HG03039 (cell line): ENCODE data around the gene KRTAP5-10.
"Not testable (repeated sequence)": the region's sequence is repeated elsewhere in the genome, so short reads cannot be mapped to it uniquely, and the experiment has no call there.

Experiments used
- ATAC-seq: cut with Tn5 transposase; IDR thresholded peaks from one replicate; pipeline ENCODE4 v1.9.1; 2021; ENCODE audit warnings: mild to moderate bottlenecking, moderate library complexity; ENCODE audit not compliant: unreplicated experiment

Gene KRTAP5-10

GRCh38 chr11:71571101-71571850 is 5.9 kb downstream of the KRTAP5-10 start:
- not testable (repeated sequence) for ATAC-seq

- no peak for ATAC-seq
Measured at GRCh38 chr11:71572811-71573210, 7.4 kb downstream of the KRTAP5-10 start.

- no peak for ATAC-seq
Measured at GRCh38 chr11:71574418-71574817, 9.1 kb downstream of the KRTAP5-10 start.

GRCh38 chr11:71575723-71576424 is 10.5 kb downstream of the KRTAP5-10 start:
- ATAC-seq = no peak

GRCh38 chr11:71576688-71577465 is 11.5 kb downstream of the KRTAP5-10 start:
- ATAC-seq = not testable (repeated sequence)

GRCh38 chr11:71577469-71578004 is 12.2 kb downstream of the KRTAP5-10 start:
- no peak for ATAC-seq

GRCh38 chr11:71579513-71579912 is 14.2 kb downstream of the KRTAP5-10 start:
- not testable (repeated sequence) for ATAC-seq

- no peak for ATAC-seq
Measured at GRCh38 chr11:71580057-71581003, 15.0 kb downstream of the KRTAP5-10 start.

- no peak for ATAC-seq
Measured at GRCh38 chr11:71581826-71582225, 16.5 kb downstream of the KRTAP5-10 start.

GRCh38 chr11:71582309-71582895 is 17.0 kb downstream of the KRTAP5-10 start, which contains the start of gene KRTAP5-11:
TSS of gene KRTAP5-11 (minus strand) at chr11:71582875. CDS start at chr11:71582837, 38 bp downstream.
- ATAC-seq = no peak

- ATAC-seq = not testable (repeated sequence)
Measured at GRCh38 chr11:71582969-71583368, 17.6 kb downstream of the KRTAP5-10 start.

- not testable (repeated sequence) for ATAC-seq
Measured at GRCh38 chr11:71585673-71586072, 20.3 kb downstream of the KRTAP5-10 start.

GRCh38 chr11:71588314-71588713 is 23.0 kb downstream of the KRTAP5-10 start:
- ATAC-seq = not testable (repeated sequence)

GRCh38 chr11:71588822-71589545 is 23.6 kb downstream of the KRTAP5-10 start:
- not testable (repeated sequence) for ATAC-seq

- not testable (repeated sequence) for ATAC-seq
Measured at GRCh38 chr11:71589546-71589920, 24.2 kb downstream of the KRTAP5-10 start.

GRCh38 chr11:71603221-71603620 is 37.9 kb downstream of the KRTAP5-10 start:
- ATAC-seq = not testable (repeated sequence)

- not testable (repeated sequence) for ATAC-seq
Measured at GRCh38 chr11:71604798-71605488, 39.6 kb downstream of the KRTAP5-10 start.

GRCh38 chr11:71606853-71607519 is 41.6 kb downstream of the KRTAP5-10 start:
- not testable (repeated sequence) for ATAC-seq
